ENCODE results near the gene SNAI3. TPM values are rescaled to one million over a fixed set of nuclear protein-coding genes. Genes with fewer than 3 reads are reported as not detected.

Gene SNAI3
- total RNA-seq, 1 donor: not detected

DNA sequence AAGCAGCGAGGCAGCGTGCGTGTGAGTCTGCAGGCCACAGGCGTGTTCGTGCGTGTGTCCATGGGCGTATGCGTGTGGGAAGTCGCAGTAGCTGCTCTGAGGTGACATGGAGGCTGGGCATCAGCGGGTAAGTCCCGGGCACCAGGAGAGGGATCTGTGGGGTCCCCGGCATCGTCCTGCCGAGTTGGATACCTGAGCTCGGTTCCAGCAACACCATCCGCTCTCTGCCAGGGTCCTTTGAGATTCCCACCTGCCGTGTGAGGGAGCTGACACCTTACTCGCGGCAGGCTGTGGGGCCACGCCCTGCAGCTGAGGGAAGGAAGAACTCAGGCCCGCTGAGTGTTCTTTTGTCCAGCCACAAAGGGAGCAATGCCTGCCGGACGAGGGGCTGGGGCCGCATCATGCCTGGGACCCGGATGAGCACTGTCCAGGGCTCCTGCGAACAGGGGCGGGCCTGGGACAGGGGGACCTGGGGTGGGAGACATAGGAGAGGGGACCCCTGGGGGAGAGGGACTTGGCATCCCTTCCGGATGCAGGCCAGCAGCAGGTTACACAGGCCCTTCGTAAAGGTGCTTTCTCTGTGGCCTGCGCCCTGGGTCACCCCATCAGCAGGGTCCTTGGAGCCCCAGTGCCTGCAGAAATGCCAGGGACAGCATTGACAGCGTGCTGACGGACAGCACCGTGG is 5.0 kb upstream of the SNAI3 start:
- no peak overlapping the region for H3K4me3 ChIP-seq (ENCODE audit: low read depth, low read length)
- TF ChIP-seq, protein P1, sequence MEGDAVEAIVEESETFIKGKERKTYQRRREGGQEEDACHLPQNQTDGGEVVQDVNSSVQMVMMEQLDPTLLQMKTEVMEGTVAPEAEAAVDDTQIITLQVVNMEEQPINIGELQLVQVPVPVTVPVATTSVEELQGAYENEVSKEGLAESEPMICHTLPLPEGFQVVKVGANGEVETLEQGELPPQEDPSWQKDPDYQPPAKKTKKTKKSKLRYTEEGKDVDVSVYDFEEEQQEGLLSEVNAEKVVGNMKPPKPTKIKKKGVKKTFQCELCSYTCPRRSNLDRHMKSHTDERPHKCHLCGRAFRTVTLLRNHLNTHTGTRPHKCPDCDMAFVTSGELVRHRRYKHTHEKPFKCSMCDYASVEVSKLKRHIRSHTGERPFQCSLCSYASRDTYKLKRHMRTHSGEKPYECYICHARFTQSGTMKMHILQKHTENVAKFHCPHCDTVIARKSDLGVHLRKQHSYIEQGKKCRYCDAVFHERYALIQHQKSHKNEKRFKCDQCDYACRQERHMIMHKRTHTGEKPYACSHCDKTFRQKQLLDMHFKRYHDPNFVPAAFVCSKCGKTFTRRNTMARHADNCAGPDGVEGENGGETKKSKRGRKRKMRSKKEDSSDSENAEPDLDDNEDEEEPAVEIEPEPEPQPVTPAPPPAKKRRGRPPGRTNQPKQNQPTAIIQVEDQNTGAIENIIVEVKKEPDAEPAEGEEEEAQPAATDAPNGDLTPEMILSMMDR (IDR thresholded peaks at IDR 0.05; ENCODE audit: insufficient read depth, low read length): no peak
- DNase-seq (ENCODE audit: low read depth): no peak

DNA sequence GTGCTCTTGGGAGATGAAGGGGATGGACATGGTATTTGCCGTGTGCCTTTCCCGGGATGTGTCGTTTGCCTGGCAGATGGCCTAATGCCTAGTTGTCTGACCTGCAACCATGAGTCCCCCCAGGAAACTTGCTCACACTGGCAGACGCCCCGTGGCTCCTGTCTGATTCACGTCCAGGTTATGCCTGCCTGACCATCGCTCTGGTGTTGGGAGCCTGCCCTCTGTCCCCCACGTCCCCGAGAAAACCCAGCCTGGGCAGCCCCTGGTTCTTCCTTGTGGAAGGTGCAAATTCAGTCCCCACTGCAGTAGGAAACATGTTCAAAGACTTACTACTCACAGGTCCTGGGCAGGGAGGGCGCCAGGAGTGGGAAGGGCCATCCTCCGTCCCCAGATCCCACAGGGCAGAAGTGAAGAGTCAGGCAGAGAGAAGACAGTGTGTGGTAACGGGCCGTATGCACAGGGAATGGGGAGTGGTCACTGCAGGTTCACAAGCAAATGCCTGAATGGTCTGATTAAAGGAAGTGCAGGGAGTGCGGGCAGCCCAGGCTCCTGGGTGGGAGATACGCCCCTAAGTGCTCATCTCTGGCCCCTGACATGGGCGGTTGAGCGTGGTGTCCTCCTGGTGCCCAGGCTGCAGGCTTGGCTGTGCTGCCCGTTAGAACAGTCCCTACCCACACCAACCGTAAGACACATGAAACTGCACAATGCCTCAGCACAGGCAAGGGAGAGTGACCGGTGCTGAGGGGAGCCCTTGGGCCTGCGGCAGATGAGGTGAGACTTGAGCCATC is 4.2 kb upstream of the SNAI3 start:
- TF ChIP-seq, protein P1 (IDR thresholded peaks at IDR 0.05; ENCODE audit: insufficient read depth, low read length): no peak
- no peak overlapping the region for H3K4me3 ChIP-seq (ENCODE audit: low read depth, low read length)
- DNase-seq (ENCODE audit: low read depth): no peak

DNA sequence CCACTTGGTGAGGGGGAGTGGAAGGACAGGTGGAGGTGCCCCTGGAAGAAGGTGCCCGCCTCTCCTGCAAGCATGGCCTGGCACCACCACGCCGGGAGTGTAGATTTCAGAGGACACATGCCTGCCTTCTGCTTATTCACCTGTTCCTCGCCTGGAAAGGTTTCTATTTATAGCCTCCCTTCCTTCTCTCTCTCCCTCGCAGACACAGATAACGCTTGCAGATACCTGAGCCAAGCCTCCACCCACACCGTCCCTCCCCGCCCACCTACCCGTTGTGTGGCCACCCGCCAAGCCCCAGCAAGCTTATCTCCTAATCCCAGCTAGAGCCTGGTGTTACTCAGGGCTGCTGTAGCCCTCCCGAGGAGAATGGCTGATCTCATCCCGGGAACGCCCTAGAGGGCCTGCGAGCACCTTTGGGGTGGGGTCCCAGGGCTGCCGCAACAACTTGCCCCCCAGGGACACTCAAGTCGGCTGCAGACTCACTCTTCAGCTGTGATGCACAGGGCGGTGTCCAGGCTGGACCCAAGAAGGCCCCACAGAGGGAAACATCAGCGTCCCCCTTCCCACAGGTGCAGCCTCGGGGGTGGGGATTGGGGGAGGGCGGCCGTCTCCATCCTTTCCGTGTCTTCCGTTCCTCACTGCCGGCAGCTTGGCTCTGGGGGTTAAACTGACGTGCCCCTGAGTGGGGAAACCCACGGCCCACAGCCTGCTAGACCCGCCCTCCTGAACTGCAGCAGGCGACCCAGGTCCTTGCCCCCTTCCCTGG is 1.9 kb upstream of the SNAI3 start:
- no peak for DNase-seq (ENCODE audit: low read depth)
- no peak overlapping the region for H3K4me3 ChIP-seq (ENCODE audit: low read depth, low read length)
- TF ChIP-seq, protein P1 (IDR thresholded peaks at IDR 0.05; ENCODE audit: insufficient read depth, low read length): no peak

DNA sequence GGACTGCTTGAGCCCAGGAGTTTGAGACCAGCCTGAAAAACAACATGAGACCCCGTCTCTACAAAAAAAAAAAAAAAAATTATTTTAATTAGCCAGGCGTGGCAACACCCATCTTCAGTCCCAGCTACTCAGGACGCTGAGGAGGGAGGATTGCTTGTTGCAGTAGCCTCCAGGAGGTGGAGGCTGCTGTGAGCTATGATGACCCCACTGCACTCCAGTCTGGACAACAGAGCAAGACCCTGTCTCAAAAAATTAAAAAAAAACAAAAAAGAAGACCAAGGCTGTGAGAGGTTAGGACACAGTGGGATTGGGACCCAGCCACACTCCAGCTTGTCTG is 1.3 kb upstream of the SNAI3 start:
- TF ChIP-seq, protein P1 (IDR thresholded peaks at IDR 0.05; ENCODE audit: insufficient read depth, low read length): no peak
- DNase-seq (ENCODE audit: low read depth): no peak

DNA sequence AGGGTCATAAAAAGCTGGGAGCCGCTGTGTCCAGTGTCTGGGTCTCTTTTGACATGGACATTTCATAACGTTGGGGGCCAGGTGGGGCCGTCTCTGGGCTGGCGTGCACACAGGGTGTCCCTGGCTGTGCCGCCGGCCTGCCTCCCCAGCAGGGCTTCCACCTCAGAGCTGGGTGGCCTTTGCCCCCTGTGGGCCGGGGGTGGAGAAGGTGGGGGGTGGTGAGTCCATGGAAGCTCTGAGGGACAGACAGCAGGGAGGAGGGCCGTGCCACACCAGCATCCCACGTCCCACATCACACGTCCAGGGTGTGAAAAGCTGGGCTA is 908 bp upstream of the SNAI3 start:
- TF ChIP-seq, protein P1 (IDR thresholded peaks at IDR 0.05; ENCODE audit: insufficient read depth, low read length): no peak
- no peak overlapping the region for H3K4me3 ChIP-seq (ENCODE audit: low read depth, low read length)
- no peak for DNase-seq (ENCODE audit: low read depth)

More for the DNA sequence above, 1.3 kb upstream of the SNAI3 start:
- no peak overlapping the region for H3K4me3 ChIP-seq (ENCODE audit: low read depth, low read length)

DNA sequence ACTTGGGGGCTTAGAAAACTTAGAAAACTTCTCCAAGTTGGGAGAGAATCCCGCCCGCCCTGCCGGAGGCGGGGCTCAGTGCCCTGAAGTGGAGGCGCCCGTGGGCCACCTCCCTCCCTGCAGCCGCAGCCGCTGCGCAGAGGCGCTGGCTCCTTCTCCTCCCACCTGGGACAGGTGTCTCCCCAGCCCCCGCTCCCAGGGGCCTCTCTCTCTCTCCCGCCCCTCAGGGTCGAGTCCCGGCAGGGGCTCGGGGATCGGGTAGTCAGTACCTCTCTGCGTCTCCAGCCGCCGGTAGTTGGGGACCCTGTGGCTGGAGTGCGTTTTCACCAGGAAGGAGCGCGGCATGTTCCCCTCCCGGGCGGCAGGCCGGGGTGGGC is 257 bp downstream of the SNAI3 start:
- peak overlapping the region; percentile 52 for H3K4me3 ChIP-seq (ENCODE audit: low read depth, low read length)
- no peak for DNase-seq (ENCODE audit: low read depth)
- TF ChIP-seq, protein P1 (IDR thresholded peaks at IDR 0.05; ENCODE audit: insufficient read depth, low read length): no peak
